Raji (cell line): ENCODE measurements around the gene CHRNA3.

ENCODE experiments used
- POLR2A ChIP-seq: IDR thresholded peaks from 2 replicates; pipeline ENCODE4 v1.6.1; 2011; ENCODE audit warnings: low read depth, low read length, control low read depth; ENCODE audit not compliant: insufficient read depth

Gene CHRNA3

GRCh38 chr15:78605680-78606079, 15.1 kb downstream of the CHRNA3 start:
- no peak for TF ChIP-seq POLR2A

- TF ChIP-seq POLR2A, result no peak
Measured at GRCh38 chr15:78605201-78605600, 15.6 kb downstream of the CHRNA3 start.

GRCh38 chr15:78604420-78604819, 16.4 kb downstream of the CHRNA3 start:
- TF ChIP-seq POLR2A, result no peak

- TF ChIP-seq POLR2A, result no peak
Measured at GRCh38 chr15:78603467-78603866, 17.3 kb downstream of the CHRNA3 start.

GRCh38 chr15:78599189-78599588, 21.6 kb downstream of the CHRNA3 start:
- TF ChIP-seq POLR2A, result no peak

- TF ChIP-seq POLR2A, result no peak
Measured at GRCh38 chr15:78598348-78598747, 22.4 kb downstream of the CHRNA3 start.

- TF ChIP-seq POLR2A, result no peak
Measured at GRCh38 chr15:78597583-78597982, 23.2 kb downstream of the CHRNA3 start.

GRCh38 chr15:78574944-78575343, 45.9 kb downstream of the CHRNA3 start:
- no peak for TF ChIP-seq POLR2A

GRCh38 chr15:78573416-78573815, 47.4 kb downstream of the CHRNA3 start:
- TF ChIP-seq POLR2A, result no peak

GRCh38 chr15:78571382-78571781, 49.4 kb downstream of the CHRNA3 start:
- no peak for TF ChIP-seq POLR2A

- no peak for TF ChIP-seq POLR2A
Measured at GRCh38 chr15:78570710-78571109, 50.1 kb downstream of the CHRNA3 start.

GRCh38 chr15:78567531-78567930, 53.3 kb downstream of the CHRNA3 start:
- TF ChIP-seq POLR2A, result no peak

- no peak for TF ChIP-seq POLR2A
Measured at GRCh38 chr15:78565951-78566774, 54.6 kb downstream of the CHRNA3 start.

GRCh38 chr15:78565097-78565950, 55.5 kb downstream of the CHRNA3 start, which contains the start of gene CHRNA5:
Gene CHRNA5, plus strand, starts transcription at chr15:78565520. Its CDS starts 200 bp downstream, at chr15:78565720.
- TF ChIP-seq POLR2A, result peak; percentile 96

- no peak for TF ChIP-seq POLR2A
Measured at GRCh38 chr15:78564743-78565096, 56.1 kb downstream of the CHRNA3 start.

- no peak for TF ChIP-seq POLR2A
Measured at GRCh38 chr15:78563092-78563491, 57.7 kb downstream of the CHRNA3 start.
